GM18867 (cell line): ENCODE measurements around the gene NOXRED1.

Experiments
- ATAC-seq: cut with Tn5 transposase; IDR thresholded peaks from one replicate; pipeline ENCODE4 v1.9.1; 2021; ENCODE audit warnings: mild to moderate bottlenecking, moderate library complexity; ENCODE audit not compliant: unreplicated experiment

NOXRED1 gene

GRCh38 chr14:77409131-77409533 is 14.2 kb downstream of the NOXRED1 start:
- no peak for ATAC-seq

GRCh38 chr14:77407158-77407557 is 16.2 kb downstream of the NOXRED1 start:
- no peak for ATAC-seq

DNA sequence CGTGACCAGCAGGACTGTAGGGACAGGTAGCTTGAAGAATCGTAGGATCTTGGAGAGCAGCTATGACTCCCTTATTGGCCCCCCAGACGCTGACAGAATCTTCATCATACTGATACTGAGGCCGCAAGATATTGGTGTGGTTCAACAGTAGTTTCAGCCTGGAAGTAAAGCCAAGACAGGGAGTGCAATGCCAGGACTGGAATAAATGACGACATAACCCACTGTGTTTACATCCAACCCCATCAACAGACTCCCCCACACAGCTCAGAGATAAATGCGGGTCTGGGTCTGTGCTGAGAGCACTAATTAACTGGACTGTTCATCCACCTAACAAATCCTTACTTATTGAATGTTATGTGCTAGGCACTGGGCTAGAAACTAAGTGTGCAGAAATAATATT is 16.6 kb downstream of the NOXRED1 start:
- no peak for ATAC-seq

- no peak for ATAC-seq
Measured at GRCh38 chr14:77406086-77406485, 17.2 kb downstream of the NOXRED1 start.

DNA sequence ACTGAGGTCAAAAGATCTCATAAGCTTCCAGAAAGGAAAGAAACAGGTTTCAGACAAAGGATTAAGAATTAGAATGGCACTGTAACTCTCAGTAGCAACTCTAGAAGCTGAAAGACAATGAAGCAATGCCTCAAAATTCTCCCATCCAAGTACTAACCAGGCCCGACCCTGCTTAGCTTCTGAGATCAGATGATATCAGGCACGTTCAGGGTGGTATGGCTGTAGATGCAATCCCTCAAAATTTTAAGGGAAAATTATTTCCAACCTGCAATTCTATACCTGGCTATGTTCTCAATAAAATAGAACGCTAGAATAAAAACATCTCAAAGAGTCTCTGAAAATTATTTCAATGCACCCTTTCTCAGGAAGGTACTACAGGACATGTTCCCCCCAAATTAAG is 19.6 kb downstream of the NOXRED1 start:
- ATAC-seq: no peak

- no peak for ATAC-seq
Measured at GRCh38 chr14:77400216-77400615, 23.1 kb downstream of the NOXRED1 start.

GRCh38 chr14:77390188-77390587 is 33.1 kb downstream of the NOXRED1 start:
- no peak for ATAC-seq

DNA sequence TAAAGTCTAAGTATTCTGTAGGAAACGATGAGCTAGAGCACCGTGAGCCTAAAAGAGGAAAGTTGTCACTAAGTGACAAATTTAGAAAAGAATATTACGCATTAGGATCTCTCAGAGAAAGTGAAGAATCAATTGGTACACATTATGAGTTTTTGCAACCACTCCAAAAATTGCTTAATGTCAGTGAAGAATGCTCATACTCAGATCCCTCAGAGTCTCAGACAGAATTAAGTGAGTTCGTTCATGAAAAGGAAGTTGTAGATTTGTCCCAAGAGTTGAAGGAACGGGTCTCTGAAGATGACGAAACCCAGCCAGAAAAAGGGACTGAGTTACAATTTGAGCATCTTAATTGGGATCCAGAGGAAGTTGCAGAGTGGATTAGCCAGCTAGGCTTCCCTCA is 44.6 kb downstream of the NOXRED1 start:
- ATAC-seq: no peak

DNA sequence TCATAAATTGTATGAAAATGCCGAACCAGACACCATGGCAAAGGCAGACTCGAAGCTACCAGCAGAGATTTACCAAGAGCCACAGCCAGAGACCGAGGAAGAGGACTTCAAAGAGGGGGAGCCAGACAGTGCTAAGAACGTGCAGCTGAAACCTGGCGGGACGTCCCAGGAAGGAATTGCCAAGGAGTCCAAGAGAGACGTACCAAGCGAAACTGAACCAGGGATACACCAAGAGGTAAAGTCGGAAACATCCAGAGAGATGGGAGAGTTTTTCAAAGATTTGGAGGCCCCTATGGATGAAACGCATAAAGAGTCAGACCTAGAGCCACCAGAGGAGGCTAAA is 45.9 kb downstream of the NOXRED1 start:
- ATAC-seq: peak; percentile 2

GRCh38 chr14:77376771-77377501 is 46.4 kb downstream of the NOXRED1 start, which contains the start of the genes SAMD15 and TMED8:
SAMD15 (plus strand) TSS chr14:77377379; CDS start chr14:77377419, 40 bp downstream.
TMED8 (minus strand) TSS chr14:77377094; CDS start chr14:77377053, 41 bp downstream.
- peak; percentile 90 for ATAC-seq

GRCh38 chr14:77375973-77376770 is 47.2 kb downstream of the NOXRED1 start:
- peak; percentile 20 for ATAC-seq

DNA sequence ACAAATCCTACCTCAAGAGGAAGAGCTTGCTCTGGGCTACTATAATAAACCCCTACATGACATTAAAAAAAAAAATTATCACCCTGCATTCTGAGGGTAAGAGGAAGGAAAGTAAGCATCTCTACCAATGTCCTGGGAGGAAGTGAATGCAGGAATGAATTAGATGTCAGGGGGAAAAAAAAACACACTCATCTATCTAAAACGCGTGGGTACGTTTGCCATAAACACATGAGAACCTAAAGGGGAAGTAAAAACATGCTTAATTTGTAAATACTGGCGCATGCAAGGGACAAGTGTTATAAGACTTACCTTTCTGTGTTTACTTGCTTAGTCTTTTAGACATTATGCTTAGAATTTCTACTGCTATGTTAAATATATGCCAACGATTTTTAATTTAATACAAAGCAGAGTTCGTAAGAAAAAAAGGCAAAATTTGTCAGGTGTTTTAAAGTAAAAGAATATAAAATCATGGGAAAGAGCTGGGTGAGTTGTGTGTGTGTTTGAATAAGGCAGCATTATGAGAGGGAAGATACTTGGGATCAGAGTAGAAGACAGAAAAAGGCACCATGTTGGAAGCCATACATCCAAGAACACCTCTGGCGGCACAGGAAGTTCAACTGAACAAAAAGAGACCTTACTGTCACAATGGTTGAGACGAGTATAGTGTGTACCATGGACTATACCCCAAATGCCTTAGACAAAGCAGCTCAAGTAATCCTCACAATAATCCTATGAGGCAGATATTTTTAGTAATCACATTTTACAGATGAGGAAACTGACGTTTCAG is 48.0 kb downstream of the NOXRED1 start:
- no peak for ATAC-seq

- peak; percentile 24 for ATAC-seq
Measured at GRCh38 chr14:77372304-77372841, 51.0 kb downstream of the NOXRED1 start.

GRCh38 chr14:77369285-77369684 is 54.0 kb downstream of the NOXRED1 start:
- ATAC-seq: no peak

DNA sequence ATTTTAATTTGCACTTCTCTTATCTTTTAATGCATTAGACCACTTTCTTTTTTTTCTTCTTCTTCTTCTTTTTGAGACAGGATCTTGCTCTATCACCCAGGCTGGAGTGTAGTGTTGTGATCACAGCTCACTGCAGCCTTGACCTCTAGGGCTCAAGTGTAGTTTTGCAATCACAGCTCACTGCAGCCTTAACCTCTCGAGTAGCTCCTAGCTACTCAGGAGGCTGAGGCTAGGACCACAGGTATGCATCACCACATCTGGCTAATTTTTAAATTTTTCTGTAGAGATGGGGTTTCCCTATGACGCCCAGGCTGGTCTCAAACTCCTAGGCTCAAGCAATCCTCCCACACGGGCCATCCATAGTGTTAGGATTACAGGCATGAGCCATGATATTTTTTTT is 59.2 kb downstream of the NOXRED1 start:
- no peak for ATAC-seq

DNA sequence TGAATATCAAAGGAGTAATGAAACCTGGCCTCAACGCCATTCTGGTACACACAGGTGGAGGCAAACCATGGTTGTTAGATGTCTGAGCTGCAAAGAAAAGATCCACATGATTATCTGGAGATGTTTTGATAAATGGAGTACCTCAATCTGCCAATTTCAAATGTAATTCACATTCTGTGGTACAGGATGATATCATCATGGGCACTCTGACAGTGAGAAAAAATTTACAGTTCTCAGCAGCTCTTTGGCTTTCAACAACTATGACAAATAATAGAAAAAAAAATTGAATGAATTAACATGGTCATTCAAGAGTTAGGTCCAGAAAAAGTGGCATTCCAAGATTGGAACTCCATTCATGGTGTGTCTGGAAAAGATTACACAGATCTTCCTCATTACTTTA is 63.7 kb downstream of the NOXRED1 start:
- ATAC-seq: no peak

DNA sequence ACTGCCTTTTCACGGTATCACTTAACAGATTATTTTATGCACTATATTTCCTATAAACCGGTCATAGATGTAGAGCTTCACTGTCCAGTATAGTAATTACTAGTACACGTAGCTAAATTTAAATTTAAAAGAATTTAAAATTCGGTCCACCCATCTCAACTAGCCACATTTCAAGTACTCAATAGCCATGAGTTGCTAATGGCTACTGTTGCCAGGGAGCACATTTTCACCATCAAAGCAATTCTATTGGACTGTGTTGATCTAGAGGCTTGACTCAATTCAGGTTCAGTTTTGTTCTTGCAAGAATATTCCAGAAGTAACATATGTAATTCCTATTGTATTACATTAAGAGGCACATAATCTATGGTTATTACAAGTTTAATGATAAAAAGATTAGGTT is 66.4 kb downstream of the NOXRED1 start:
- no peak for ATAC-seq

DNA sequence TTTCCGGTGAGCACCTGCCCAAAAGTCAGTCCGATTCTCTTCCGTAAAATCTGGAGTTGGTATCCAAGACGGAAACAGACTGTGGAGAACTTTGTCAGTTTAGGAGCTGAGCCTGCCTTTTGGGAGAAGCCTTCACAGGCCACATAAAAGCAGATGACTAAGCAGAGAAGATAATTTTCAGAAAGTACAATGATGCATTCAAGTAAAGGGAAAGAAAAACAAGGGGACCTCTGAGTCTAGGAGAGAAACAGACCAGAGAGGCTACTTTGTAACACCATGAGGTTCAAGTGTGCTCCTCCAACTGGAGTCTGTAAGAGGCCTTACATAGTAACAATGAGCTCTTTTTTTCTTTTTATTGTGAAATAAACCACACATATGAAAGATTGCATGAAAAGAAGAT is 67.5 kb downstream of the NOXRED1 start:
- ATAC-seq: no peak

- no peak for ATAC-seq
Measured at GRCh38 chr14:77353469-77354141, 69.7 kb downstream of the NOXRED1 start.

- no peak for ATAC-seq
Measured at GRCh38 chr14:77347751-77348150, 75.6 kb downstream of the NOXRED1 start.

GRCh38 chr14:77346495-77346894 is 76.8 kb downstream of the NOXRED1 start:
- ATAC-seq: no peak
